K562 (cell line): ENCODE results near the gene RHBDF2. TPM values are rescaled to one million over a fixed set of nuclear protein-coding genes. Genes with fewer than 3 reads are reported as not detected.

Experiments
- ATAC-seq: fragments of 200-7000 bp; cut with Tn5 transposase; 3 replicates; pipeline ENCODE4 v1.9.1; 2020; ENCODE audit warnings: moderate library complexity
- BruUV-seq: library from RNA; stranded (reverse); fragments of 400-500 nt; replicated peaks from 2 replicates; lab custom pipeline; 2021; lab: Mats Ljungman, UMichigan
- CTCF ChIA-PET: fragments of 300-600 bp; formaldehyde crosslinking; extraction: SDS; loops from one replicate; lab custom pipeline; 2021; ENCODE audit warnings: low intra/inter-chr PET ratio; lab: Yijun Ruan, JAX
- POLR2A ChIA-PET: fragments of 300-600, 350-650 bp; sonication (Branson Sonifier 250); formaldehyde crosslinking; extraction: SDS; loops from one replicate; lab custom pipeline; 2021; ENCODE audit warnings: antibody characterized with exemption, inconsistent platforms; lab: Yijun Ruan, JAX
- DNase-seq, 4 experiments: peaks; one replicate each; pipeline versions ENCODE4 v3.0.0 to v3.0.0-alpha.2; 2011 to 2018; ENCODE audit warnings: low spot score in 3 of 4, mixed read lengths in 3 of 4; ENCODE audit errors: extremely low read depth in 1 of 4
- FAIRE-seq: peaks from 2 replicates; lab custom pipeline; 2011; peaks lifted over from hg19 to GRCh38; lab: Jason Lieb, UNC
- H2AFZ ChIP-seq: 2 replicates; pipeline ENCODE4 v1.6.0; 2011; ENCODE audit warnings: low read depth, low read length, control low read depth, inconsistent platforms
- H3K27ac ChIP-seq: fragments of 200-600 bp; 3 replicates; pipeline ENCODE4 v1.8.0; 2011; ENCODE audit warnings: low read depth, mild to moderate bottlenecking, control low read depth, inconsistent platforms, low read length, moderate library complexity, mixed read lengths; ENCODE audit errors: extremely low read depth
- H3K27me3 ChIP-seq, 2 experiments: fragments of 300-600 bp in 1 of 2; 2 replicates in 1 of 2; 3 replicates in 1 of 2; pipeline versions ENCODE4 v1.6.0 to v1.8.0; 2011; ENCODE audit warnings: inconsistent platforms in 2 of 2, low read length in 2 of 2, mild to moderate bottlenecking in 1 of 2, mixed read lengths in 1 of 2, moderate library complexity in 1 of 2; ENCODE audit not compliant: control insufficient read depth in 2 of 2, insufficient read depth in 2 of 2
- H3K36me3 ChIP-seq: fragments of 300-600 bp; 3 replicates; pipeline ENCODE4 v1.8.0; 2011; ENCODE audit warnings: mild to moderate bottlenecking, low read length, inconsistent platforms; ENCODE audit not compliant: control insufficient read depth, insufficient read depth
- H3K4me1 ChIP-seq, 2 experiments: fragments of 200-600 bp in 1 of 2; replicated peaks in 1 of 2; 2 replicates in 1 of 2; 3 replicates in 1 of 2; pipeline versions ENCODE4 v1.5.1 to v1.8.0; 2011; ENCODE audit warnings: inconsistent platforms in 2 of 2, low read length in 2 of 2, mild to moderate bottlenecking in 1 of 2, mixed read lengths in 1 of 2, moderate library complexity in 1 of 2; ENCODE audit not compliant: control insufficient read depth in 2 of 2, insufficient read depth in 2 of 2
- H3K4me2 ChIP-seq: 2 replicates; pipeline ENCODE4 v1.6.1; 2011; ENCODE audit warnings: low read length, control low read depth, inconsistent platforms, mixed read lengths; ENCODE audit not compliant: insufficient read depth
- H3K4me3 ChIP-seq: fragments of 200-600 bp; sonication (generic), shearing (Covaris generic); 2 replicates; pipeline ENCODE4 v1.5.1; 2016; ENCODE audit warnings: control low read depth, inconsistent platforms
- H3K79me2 ChIP-seq: fragments of 200-600 bp; 3 replicates; pipeline ENCODE4 v1.8.0; 2011; ENCODE audit warnings: low read length, inconsistent platforms; ENCODE audit not compliant: control insufficient read depth, insufficient read depth
- H3K9ac ChIP-seq, 2 experiments: 2 replicates each; pipeline versions ENCODE4 v1.6.0 to v1.6.1; 2011; ENCODE audit warnings: low read depth in 2 of 2, low read length in 2 of 2, control low read depth in 1 of 2, inconsistent platforms in 1 of 2, mild to moderate bottlenecking in 1 of 2, mixed read lengths in 1 of 2; ENCODE audit not compliant: insufficient read depth in 1 of 2
- H3K9me1 ChIP-seq: one replicate; pipeline ENCODE4 v1.6.0; 2011; ENCODE audit warnings: inconsistent platforms, mild to moderate bottlenecking, low read length, moderate library complexity; ENCODE audit not compliant: control insufficient read depth, insufficient read depth
- H3K9me3 ChIP-seq: replicated peaks from 2 replicates; pipeline ENCODE4 v1.5.1; 2011; ENCODE audit warnings: low read depth, low read length, inconsistent platforms; ENCODE audit not compliant: control insufficient read depth, insufficient read depth
- H4K20me1 ChIP-seq: replicated peaks from 2 replicates; pipeline ENCODE4 v1.6.1; 2011; ENCODE audit warnings: low read length, inconsistent platforms, mixed read lengths; ENCODE audit not compliant: control insufficient read depth, insufficient read depth
- BCOR ChIP-seq: fragments of 450-650 bp; IDR thresholded peaks from 2 replicates; pipeline ENCODE4 v1.6.1; 2016
- C11orf30 ChIP-seq: fragments of 450-650 bp; IDR thresholded peaks from 2 replicates; pipeline ENCODE4 v1.6.1; 2016; ENCODE audit warnings: low read depth, mild to moderate bottlenecking
- KDM1A ChIP-seq, 2 experiments: fragments of 450-650 bp; IDR thresholded peaks; 2 replicates each; pipeline ENCODE4 v1.6.1; 2016; ENCODE audit warnings: mild to moderate bottlenecking in 2 of 2
- MBD2 ChIP-seq: sonication (generic); IDR thresholded peaks from 2 replicates; pipeline ENCODE4 v1.6.1; 2016; ENCODE audit warnings: low read depth, borderline replicate concordance
- MTA3 ChIP-seq: fragments of 450-650 bp; formaldehyde crosslinking; IDR thresholded peaks from 2 replicates; pipeline ENCODE4 v1.6.1; 2017; ENCODE audit warnings: mild to moderate bottlenecking, borderline replicate concordance
- WGBS: fragments of 100-300 bp; shearing (Covaris generic); methylation state at CpG from one replicate; pipeline ENCODE4 v1.1.6; 2016; ENCODE audit warnings: low coverage, mixed read lengths; ENCODE audit not compliant: insufficient coverage; ENCODE audit errors: missing lambda C conversion rate; 5-methylcytosine and 5-hydroxymethylcytosine counted together
- in situ Hi-C: fragments of 300-500 bp; cut with MboI; formaldehyde crosslinking; loops from 4 replicates; pipeline ENCODE4 v1.15.0; 2018; ENCODE audit warnings: inconsistent platforms, mixed read lengths
- intact Hi-C: fragments of 100-400 bp; cut with micrococcal nuclease; formaldehyde crosslinking; loops from 2 replicates; pipeline ENCODE4 v1.14.2; 2022
- polyA plus RNA-seq, 8 experiments: library from polyadenylated mRNA; depleted of rRNA in 4 of 8; stranded (reverse) in 5 of 8; unstranded in 3 of 8; fragments of >200 nt; fragmentation: Nextera tagmentation in 2 of 8; fragmentation: Illumina TruSeq in 1 of 8; extraction: Ambion mirVana in 2 of 8; extraction: Trizol in 1 of 8; gene quantifications; 2 replicates each; pipeline versions ENCODE4 v1.2.1 to v1.2.3, GENCODE V29; 2011 to 2014; ENCODE audit warnings: inconsistent platforms in 1 of 8, missing spikeins in 1 of 8
- total RNA-seq, 7 experiments: library from RNA; depleted of rRNA in 6 of 7; stranded (reverse); fragments of >200 nt in 6 of 7; fragmentation: Illumina TruSeq in 2 of 7; extraction: Trizol in 2 of 7; gene quantifications; 2 replicates each; pipeline versions ENCODE4 v1.2.1 to v1.2.3, GENCODE V29; 2011 to 2021; ENCODE audit warnings: low replicate concordance in 1 of 7

RHBDF2 gene
- total and polyA plus RNA-seq, 9 of the 15 experiments (the other 6 are each of a cell fraction or from before 2014, with no cell fraction given), result 0.04 to 2.8 (median 1.1) TPM

- POLR2A ChIA-PET, result interaction anchor here (0.5 to 2.1 kb wide), 3 partner anchors 13 to 346 kb away, joined by 3 to 6 read pairs (median 3); no protein-coding TSS in a partner anchor
- CTCF ChIA-PET, result no interaction called here
Measured at GRCh38 chr17:76478730-76479514, 22.3 kb downstream of the RHBDF2 start.

GRCh38 chr17:76478097-76478496 is 23.1 kb downstream of the RHBDF2 start:
- Histone ChIP-seq H3K27me3 (peaks cover 6 to 37% of the 10 kb centered on the region in 2 experiments; a peak in 4 of 5 replicates), H3K4me3 (no peak overlapping the region), H3K36me3 (no peaks in the 10 kb centered on the region), H3K9me1 (no peaks in the 10 kb centered on the region), H3K79me2 (no peaks in the 10 kb centered on the region), H3K4me1 (peaks cover 0 to 41% of the 10 kb centered on the region in 2 experiments; a peak in 2 of 5 replicates), H3K27ac (no peak overlapping the region), H3K4me2 (no peak overlapping the region), H4K20me1 (peaks cover 3% of the 10 kb centered on the region; the same call in 1 of the 2 replicates), H2AFZ (no peak overlapping the region), H3K9me3 (no peaks in the 10 kb centered on the region), H3K9ac (0 out of 4 replicates have a peak overlapping the region, but pooled peaks of 1 of the 2 experiments have one; percentile 45)
- WGBS, result 50% methylated on average over 10 of the region's 10 CpGs
- POLR2A ChIA-PET, result interaction anchor here (0.6 to 1.8 kb wide), 3 partner anchors 21 to 66 kb away, joined by 3 to 4 read pairs (median 3); no protein-coding TSS in a partner anchor
- no peak for DNase-seq
- CTCF ChIA-PET, result no interaction called here
- no peak for FAIRE-seq
- no peak for ATAC-seq
- intact Hi-C loops (no loop called here), in situ Hi-C loops (no loop called here)
- TF ChIP-seq KDM1A (IDR thresholded peaks at IDR 0.05) (peak in 1 of 2 experiments; percentile 31; a peak in 1 of 4 replicates), BCOR (peak; percentile 65; the same call in 1 of the 2 replicates), C11orf30 (no peak)
- BruUV-seq, result no TSS peak

More at GRCh38 chr17:76478730-76479514, 22.3 kb downstream of the RHBDF2 start:
- DNase-seq, result no peak
- H2AFZ ChIP-seq, result no peak overlapping the region
- no peaks in the 10 kb centered on the region for H3K9me3 ChIP-seq
- H3K4me2 ChIP-seq, result no peak overlapping the region
- peaks cover 3% of the 10 kb centered on the region; the same call in 1 of the 2 replicates for H4K20me1 ChIP-seq
- H3K27ac ChIP-seq, result no peak overlapping the region
- no peaks in the 10 kb centered on the region for H3K9me1 ChIP-seq
- intact Hi-C loops, result no loop called here
- peak overlapping the region in 1 of 2 experiments; percentile 17; a peak in 1 of 4 replicates for H3K9ac ChIP-seq
- BruUV-seq, result no TSS peak
- no peak for ATAC-seq
- FAIRE-seq, result no peak
- 0 out of 2 replicates have a peak, but pooled peaks have one; percentile 14 for TF ChIP-seq MBD2
- no peak for TF ChIP-seq MTA3
- TF ChIP-seq, all 486 proteins: peak for 1
- 56% methylated on average over 34 of the region's 37 CpGs for WGBS
- no peaks in the 10 kb centered on the region for H3K79me2 ChIP-seq
- H3K4me3 ChIP-seq, result no peak overlapping the region
- no peaks in the 10 kb centered on the region for H3K36me3 ChIP-seq
- H3K4me1 ChIP-seq, result peaks cover 0 to 33% of the 10 kb centered on the region in 2 experiments; a peak in 2 of 5 replicates
- in situ Hi-C loops, result no loop called here
- H3K27me3 ChIP-seq, result peaks cover 0 to 28% of the 10 kb centered on the region in 2 experiments; a peak in 2 of 5 replicates
